Neuronal stem cell (in vitro differentiated cells): ENCODE data around the gene PSME2.

Source experiments
- DNase-seq: peaks from one replicate; pipeline ENCODE4 v3.0.0-alpha.2; 2013; ENCODE audit warnings: low spot score
- H2AFZ ChIP-seq: one replicate; pipeline ENCODE4 v1.6.1; 2013; ENCODE audit warnings: mild to moderate bottlenecking, low read length, inconsistent platforms
- H2AK5ac ChIP-seq: 2 replicates; pipeline ENCODE4 v1.6.1; 2013; ENCODE audit warnings: low read depth, mild to moderate bottlenecking, inconsistent platforms, low read length, moderate library complexity, mixed read lengths
- H2BK120ac ChIP-seq: 2 replicates; pipeline ENCODE4 v1.6.1; 2013; ENCODE audit warnings: low read depth, mild to moderate bottlenecking, inconsistent platforms, low read length, moderate library complexity, mixed read lengths
- H2BK12ac ChIP-seq: one replicate; pipeline ENCODE4 v1.6.1; 2013; ENCODE audit warnings: low read length, inconsistent platforms
- H2BK15ac ChIP-seq: 2 replicates; pipeline ENCODE4 v1.6.1; 2013; ENCODE audit warnings: mild to moderate bottlenecking, low read length, inconsistent platforms, mixed read lengths
- H2BK5ac ChIP-seq: one replicate; pipeline ENCODE4 v1.6.1; 2013; ENCODE audit warnings: inconsistent platforms, mild to moderate bottlenecking, low read length, moderate library complexity
- H3K14ac ChIP-seq: one replicate; pipeline ENCODE4 v1.6.1; 2013; ENCODE audit warnings: low read length, inconsistent platforms
- H3K18ac ChIP-seq: 2 replicates; pipeline ENCODE4 v1.6.1; 2013; ENCODE audit warnings: low read length, inconsistent platforms
- H3K23ac ChIP-seq: 2 replicates; pipeline ENCODE4 v1.6.1; 2013; ENCODE audit warnings: low read depth, mild to moderate bottlenecking, mixed read lengths, low read length, inconsistent platforms; ENCODE audit not compliant: poor library complexity
- H3K27ac ChIP-seq: replicated peaks from 3 replicates; pipeline ENCODE4 v1.5.1; 2013; ENCODE audit warnings: low read length, inconsistent platforms
- H3K27me3 ChIP-seq, 3 experiments: 2 replicates each; pipeline ENCODE4 v1.6.1; 2013; ENCODE audit warnings: low read length in 3 of 3, mild to moderate bottlenecking in 2 of 3, inconsistent platforms in 1 of 3, low read depth in 1 of 3, mixed read lengths in 1 of 3, moderate library complexity in 1 of 3; ENCODE audit not compliant: control insufficient read depth in 3 of 3, insufficient read depth in 3 of 3
- H3K36me3 ChIP-seq, 2 donors: replicated peaks in 1 of 2; 2 replicates each; pipeline ENCODE4 v1.6.1; 2013; ENCODE audit warnings: low read length in 2 of 2; ENCODE audit not compliant: control insufficient read depth in 2 of 2, insufficient read depth in 2 of 2
- H3K4ac ChIP-seq: 2 replicates; pipeline ENCODE4 v1.6.1; 2013; ENCODE audit warnings: inconsistent platforms, mild to moderate bottlenecking, low read length, moderate library complexity
- H3K4me1 ChIP-seq, 2 donors: 1 replicate in 1 of 2; 2 replicates in 1 of 2; pipeline ENCODE4 v1.6.1; 2013; ENCODE audit warnings: low read length in 2 of 2, low read depth in 1 of 2; ENCODE audit not compliant: control insufficient read depth in 2 of 2, insufficient read depth in 1 of 2
- H3K4me2 ChIP-seq: one replicate; pipeline ENCODE4 v1.6.1; 2013; ENCODE audit warnings: mild to moderate bottlenecking, low read length, inconsistent platforms; ENCODE audit not compliant: insufficient read depth, poor library complexity, severe bottlenecking
- H3K4me3 ChIP-seq, 2 donors: 2 replicates each; pipeline ENCODE4 v1.5.1; 2013; ENCODE audit warnings: low read length in 2 of 2, mild to moderate bottlenecking in 2 of 2, inconsistent platforms in 1 of 2, moderate library complexity in 1 of 2
- H3K79me1 ChIP-seq: one replicate; pipeline ENCODE4 v1.6.1; 2013; ENCODE audit warnings: low read depth, mild to moderate bottlenecking, inconsistent platforms, low read length, moderate library complexity
- H3K9ac ChIP-seq: one replicate; pipeline ENCODE4 v1.6.1; 2013; ENCODE audit warnings: mild to moderate bottlenecking, low read depth, low read length, inconsistent platforms; ENCODE audit not compliant: poor library complexity
- H3K9me3 ChIP-seq, 2 donors: replicated peaks in 1 of 2; 2 replicates each; pipeline versions ENCODE3 to v1.6.1; 2013; ENCODE audit warnings: low read length in 2 of 2, mild to moderate bottlenecking in 2 of 2, inconsistent platforms in 1 of 2, low read depth in 1 of 2, mixed read lengths in 1 of 2, moderate library complexity in 1 of 2; ENCODE audit not compliant: control insufficient read depth in 2 of 2, insufficient read depth in 1 of 2
- H4K8ac ChIP-seq: one replicate; pipeline ENCODE4 v1.6.1; 2013; ENCODE audit warnings: low read depth, mild to moderate bottlenecking, inconsistent platforms, low read length, moderate library complexity
- H4K91ac ChIP-seq: one replicate; pipeline ENCODE4 v1.6.1; 2013; ENCODE audit warnings: low read length, low read depth, mild to moderate bottlenecking, inconsistent platforms; ENCODE audit not compliant: poor library complexity
- whole genome bisulfite sequencing, 2 donors: extraction: QIAGEN DNeasy Blood & Tissue Kit; methylation state at CpG; one replicate each; pipeline ENCODE4 v1.1.7; 2013; ENCODE audit warnings: missing lambda C conversion rate in 2 of 2, mixed read lengths in 1 of 2; ENCODE audit not compliant: insufficient read length in 2 of 2, insufficient replicate concordance in 1 of 2; ENCODE audit errors: extremely low coverage in 2 of 2; 5-methylcytosine and 5-hydroxymethylcytosine counted together

PSME2 gene

GRCh38 chr14:24194186-24194872 is 47.9 kb upstream of the PSME2 start:
- Histone ChIP-seq H3K4ac (no peak overlapping the region), H3K27ac (no peak overlapping the region), H3K18ac (no peak overlapping the region), H3K9me3 (no peaks in the 10 kb centered on the region), H3K4me3 (peak overlapping the region in 1 of 2 donors; percentile 53), H3K4me1 (peaks cover 2 to 5% of the 10 kb centered on the region in 2 donors), H2BK5ac (no peak overlapping the region), H3K36me3 (peaks cover 22 to 53% of the 10 kb centered on the region in 2 donors), H2BK15ac (no peak overlapping the region), H2AK5ac (peak overlapping the region; percentile 9), H2BK120ac (no peak overlapping the region), H3K27me3 (peaks cover 0 to 2% (median 0%) of the 10 kb centered on the region in 3 experiments), H2BK12ac (no peak overlapping the region), H3K9ac (peak overlapping the region; percentile 56), H2AFZ (peak overlapping the region; percentile 99), H3K14ac (no peak overlapping the region), H3K79me1 (peaks cover 3% of the 10 kb centered on the region), H3K4me2 (peak overlapping the region; percentile 96), H4K91ac (no peak overlapping the region), H4K8ac (no peak overlapping the region), H3K23ac (no peak overlapping the region)
- whole genome bisulfite sequencing, 2 donors, result no CpG with 5 or more reads among the region's 7 CpGs
- DNase-seq, result no peak

DNA sequence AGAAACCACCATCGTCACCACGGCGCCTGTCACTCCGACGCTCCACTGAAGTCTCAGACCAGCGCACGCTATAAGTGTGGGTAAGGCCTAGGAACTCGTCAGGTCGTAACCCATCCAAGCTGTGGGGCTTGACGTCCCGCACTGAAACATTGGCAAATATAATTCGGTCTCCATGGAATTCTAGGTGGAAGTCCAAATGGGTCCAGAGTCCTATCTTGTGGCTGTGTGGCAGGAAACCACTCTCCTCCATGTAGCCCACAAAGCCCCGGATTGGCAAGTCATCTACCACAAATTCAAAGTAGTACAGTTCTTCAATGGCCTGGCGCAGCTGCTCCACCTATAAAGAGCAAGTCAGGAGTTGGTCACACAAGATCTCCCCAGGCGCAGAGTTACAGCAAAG is 46.5 kb upstream of the PSME2 start:
- no peak overlapping the region for H3K23ac ChIP-seq
- no peak overlapping the region for H3K14ac ChIP-seq
- no peak overlapping the region for H4K91ac ChIP-seq
- no peak overlapping the region for H3K9ac ChIP-seq
- WGBS, 2 donors, result no CpG with 5 or more reads among the region's 15 CpGs
- H3K36me3 ChIP-seq, result peaks cover 22 to 44% of the 10 kb centered on the region in 2 donors
- no peak overlapping the region for H3K4ac ChIP-seq
- H3K4me3 ChIP-seq, result no peak overlapping the region
- no peak overlapping the region for H2AFZ ChIP-seq
- H2AK5ac ChIP-seq, result no peak overlapping the region
- no peak overlapping the region for H2BK12ac ChIP-seq
- no peak overlapping the region for H2BK120ac ChIP-seq
- DNase-seq, result no peak
- no peak overlapping the region for H4K8ac ChIP-seq
- no peak overlapping the region for H2BK5ac ChIP-seq
- H3K4me1 ChIP-seq, result peaks cover 4 to 6% of the 10 kb centered on the region in 2 donors
- H3K9me3 ChIP-seq, result no peaks in the 10 kb centered on the region
- H2BK15ac ChIP-seq, result no peak overlapping the region
- H3K79me1 ChIP-seq, result peaks cover 2% of the 10 kb centered on the region
- peaks cover 0 to 2% (median 0%) of the 10 kb centered on the region in 3 experiments for H3K27me3 ChIP-seq
- H3K27ac ChIP-seq, result no peak overlapping the region
- H3K18ac ChIP-seq, result no peak overlapping the region
- no peak overlapping the region for H3K4me2 ChIP-seq

DNA sequence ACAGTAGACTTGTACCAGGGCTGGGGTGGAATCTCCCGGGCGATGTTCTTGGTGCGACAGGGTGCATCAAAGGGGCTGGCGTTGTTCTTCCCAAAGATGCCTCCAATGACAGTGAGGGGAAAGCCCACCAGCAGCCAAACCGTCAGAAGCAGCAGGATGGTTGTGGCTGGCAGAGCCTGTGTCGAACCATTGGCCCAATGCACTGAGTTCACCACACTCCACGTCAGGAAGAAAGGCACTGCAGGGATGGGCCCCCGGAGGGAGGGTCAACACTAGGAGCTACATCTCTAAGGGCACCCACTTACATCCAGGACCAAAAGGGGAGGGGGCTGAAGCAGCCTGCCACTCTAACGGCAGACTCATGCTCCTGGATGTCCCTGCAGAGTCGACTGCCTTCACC is 44.0 kb upstream of the PSME2 start:
- peaks cover 39 to 66% of the 10 kb centered on the region in 2 donors for H3K36me3 ChIP-seq

DNA sequence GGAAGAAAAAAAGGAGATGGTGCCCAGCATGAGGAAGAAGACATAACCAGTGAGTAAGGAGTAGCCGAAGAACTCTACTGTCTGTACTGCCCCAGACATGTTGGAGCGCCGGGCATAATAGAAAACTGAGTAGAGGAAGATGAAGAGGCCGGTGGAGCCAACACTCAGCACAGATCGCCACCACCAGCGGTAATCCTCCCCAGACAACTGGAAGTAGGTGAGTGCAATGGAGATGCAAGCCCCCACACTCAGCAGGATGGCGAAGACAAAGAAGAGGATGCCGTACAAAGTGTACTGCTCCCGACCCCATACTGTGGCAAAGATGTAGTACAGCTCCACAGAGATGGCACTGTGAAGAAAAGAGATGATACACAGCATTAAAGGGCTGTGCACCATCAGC is 43.0 kb upstream of the PSME2 start:
- Histone ChIP-seq H2AFZ (peak overlapping the region; percentile 45), H3K4me1 (peaks cover 5 to 7% of the 10 kb centered on the region in 2 donors), H3K14ac (no peak overlapping the region), H3K9ac (no peak overlapping the region), H2BK5ac (no peak overlapping the region), H3K4me2 (no peak overlapping the region), H3K27ac (no peak overlapping the region), H3K79me1 (peaks cover 9% of the 10 kb centered on the region), H3K9me3 (no peaks in the 10 kb centered on the region), H3K4me3 (no peak overlapping the region), H3K23ac (no peak overlapping the region), H3K36me3 (peaks cover 48 to 72% of the 10 kb centered on the region in 2 donors), H3K27me3 (no peaks in the 10 kb centered on the region), H2AK5ac (no peak overlapping the region), H2BK120ac (no peak overlapping the region), H2BK15ac (no peak overlapping the region), H4K8ac (no peak overlapping the region), H4K91ac (no peak overlapping the region), H3K4ac (no peak overlapping the region), H3K18ac (no peak overlapping the region), H2BK12ac (no peak overlapping the region)
- DNase-seq, result no peak
- WGBS, 2 donors, result no CpG with 5 or more reads among the region's 9 CpGs

More for the DNA sequence above, 44.0 kb upstream of the PSME2 start:
- peaks cover 9% of the 10 kb centered on the region for H3K79me1 ChIP-seq
- no peaks in the 10 kb centered on the region for H3K27me3 ChIP-seq
- H3K9me3 ChIP-seq, result no peaks in the 10 kb centered on the region
- no peak overlapping the region for H2BK120ac ChIP-seq
- no peak overlapping the region for H3K27ac ChIP-seq
- H2BK5ac ChIP-seq, result no peak overlapping the region
- H3K4me3 ChIP-seq, result no peak overlapping the region
- WGBS, 2 donors, result no CpG with 5 or more reads among the region's 10 CpGs
- H4K91ac ChIP-seq, result no peak overlapping the region
- no peak overlapping the region for H3K18ac ChIP-seq
- no peak for DNase-seq
- H3K4me1 ChIP-seq, result peaks cover 7 to 9% of the 10 kb centered on the region in 2 donors
- H3K14ac ChIP-seq, result no peak overlapping the region
- H3K9ac ChIP-seq, result no peak overlapping the region
- no peak overlapping the region for H2AFZ ChIP-seq
- H2BK15ac ChIP-seq, result no peak overlapping the region
- H3K4ac ChIP-seq, result no peak overlapping the region
- no peak overlapping the region for H4K8ac ChIP-seq
- H3K23ac ChIP-seq, result no peak overlapping the region
- no peak overlapping the region for H2AK5ac ChIP-seq
- no peak overlapping the region for H3K4me2 ChIP-seq
- H2BK12ac ChIP-seq, result no peak overlapping the region
